ENCODE measurements around the gene CCT5.

Gene CCT5

DNA sequence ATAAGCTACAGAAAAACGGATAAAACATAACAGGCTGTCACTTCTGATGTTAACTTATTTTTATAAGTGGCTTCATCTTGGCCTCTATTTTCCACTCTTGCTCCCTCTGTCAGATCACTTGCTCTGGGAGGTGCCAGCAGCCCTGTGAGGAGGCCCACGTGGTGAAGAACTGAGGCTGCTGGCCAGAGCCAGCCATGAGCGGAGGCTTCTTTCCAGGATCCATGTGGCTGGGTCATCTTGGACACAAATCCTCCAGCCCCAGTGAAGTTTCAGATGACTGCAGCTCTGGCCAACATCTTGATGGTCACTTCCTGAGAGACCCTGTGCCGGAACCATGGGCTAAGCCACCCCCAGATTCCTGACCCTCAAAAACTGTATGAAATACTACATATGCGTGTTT, 65.1 kb downstream of the CCT5 start:
- H3K4me3 ChIP-seq (ENCODE audit: low read length) = no peak overlapping the region
- TF ChIP-seq, protein P1, sequence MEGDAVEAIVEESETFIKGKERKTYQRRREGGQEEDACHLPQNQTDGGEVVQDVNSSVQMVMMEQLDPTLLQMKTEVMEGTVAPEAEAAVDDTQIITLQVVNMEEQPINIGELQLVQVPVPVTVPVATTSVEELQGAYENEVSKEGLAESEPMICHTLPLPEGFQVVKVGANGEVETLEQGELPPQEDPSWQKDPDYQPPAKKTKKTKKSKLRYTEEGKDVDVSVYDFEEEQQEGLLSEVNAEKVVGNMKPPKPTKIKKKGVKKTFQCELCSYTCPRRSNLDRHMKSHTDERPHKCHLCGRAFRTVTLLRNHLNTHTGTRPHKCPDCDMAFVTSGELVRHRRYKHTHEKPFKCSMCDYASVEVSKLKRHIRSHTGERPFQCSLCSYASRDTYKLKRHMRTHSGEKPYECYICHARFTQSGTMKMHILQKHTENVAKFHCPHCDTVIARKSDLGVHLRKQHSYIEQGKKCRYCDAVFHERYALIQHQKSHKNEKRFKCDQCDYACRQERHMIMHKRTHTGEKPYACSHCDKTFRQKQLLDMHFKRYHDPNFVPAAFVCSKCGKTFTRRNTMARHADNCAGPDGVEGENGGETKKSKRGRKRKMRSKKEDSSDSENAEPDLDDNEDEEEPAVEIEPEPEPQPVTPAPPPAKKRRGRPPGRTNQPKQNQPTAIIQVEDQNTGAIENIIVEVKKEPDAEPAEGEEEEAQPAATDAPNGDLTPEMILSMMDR (IDR thresholded peaks at IDR 0.05; ENCODE audit: insufficient read depth, low read depth, low read length, missing control alignments) = no peak
- DNase-seq (ENCODE audit: low read depth) = no peak
